ENCODE data around the gene CHD9. TPM values are rescaled to one million over a fixed set of nuclear protein-coding genes. Genes with fewer than 3 reads are reported as not detected.

CHD9 gene
- total and polyA plus RNA-seq, 9 of the 15 experiments (the other 6 are each of a cell fraction or from before 2014, with no cell fraction given), result 29.0 to 69.3 (median 40.6) TPM

- POLR2A ChIA-PET, result interaction anchor here (1.2 to 1.3 kb wide), 2 partner anchors 12 to 24 kb away, joined by 4 read pairs; no protein-coding TSS in a partner anchor
- no peak overlapping the region for H2AFZ ChIP-seq (ENCODE audit: low read depth, low read length)
- H3K4me2 ChIP-seq (ENCODE audit: insufficient read depth, low read length), result no peak overlapping the region
- H4K20me1 ChIP-seq (replicated peaks; ENCODE audit: control insufficient read depth, insufficient read depth, low read length), result no peaks in the 10 kb centered on the region
- no peaks in the 10 kb centered on the region for H3K9me3 ChIP-seq (replicated peaks; ENCODE audit: control insufficient read depth, insufficient read depth, low read depth, low read length)
- no peak overlapping the region for H3K9ac ChIP-seq (ENCODE audit: insufficient read depth in 1 of 2, low read depth in 2 of 2, low read length in 2 of 2)
- BruUV-seq (replicated peaks), result no TSS peak
- H3K9me1 ChIP-seq (ENCODE audit: control insufficient read depth, insufficient read depth, low read length), result no peaks in the 10 kb centered on the region
- DNase-seq (ENCODE audit: extremely low read depth in 1 of 4, low spot score in 3 of 4) (no peak), FAIRE-seq (no peak), ATAC-seq (no peak; the same call in 2 of the 3 replicates)
- 25% methylated on average over 1 of the region's 1 CpG for WGBS (ENCODE audit: insufficient coverage, low coverage, missing lambda C conversion rate)
- no peak overlapping the region for H3K4me3 ChIP-seq
- H3K36me3 ChIP-seq (ENCODE audit: control insufficient read depth, insufficient read depth, low read length), result no peaks in the 10 kb centered on the region; the same call in 2 of the 3 replicates
- no peak overlapping the region for H3K27ac ChIP-seq (ENCODE audit: extremely low read depth, low read depth, low read length)
- in situ Hi-C loops (cut with MboI) (no loop called here), intact Hi-C loops (cut with micrococcal nuclease) (no loop called here)
- peaks cover 29% of the 10 kb centered on the region; the same call in 2 of the 3 replicates for H3K79me2 ChIP-seq (ENCODE audit: control insufficient read depth, insufficient read depth, low read length)
- H3K4me1 ChIP-seq (replicated peaks in 1 of 2; ENCODE audit: control insufficient read depth in 2 of 2, insufficient read depth in 2 of 2, low read length in 2 of 2), result no peaks in the 10 kb centered on the region
- CTCF ChIA-PET (ENCODE audit: low intra/inter-chr PET ratio), result no interaction called here
- no peaks in the 10 kb centered on the region for H3K27me3 ChIP-seq (ENCODE audit: control insufficient read depth in 2 of 2, insufficient read depth in 2 of 2, low read length in 2 of 2)
- TF ChIP-seq ZFX (CRISPR knock-in tag; IDR thresholded peaks at IDR 0.05), result no peak
- TF ChIP-seq ELF2 (CRISPR knock-in tag; IDR thresholded peaks at IDR 0.05), result no peak
- no peak for TF ChIP-seq SRSF1 (IDR thresholded peaks at IDR 0.05; ENCODE audit: low read depth, low read length)
- no peak for TF ChIP-seq SMARCA4 (IDR thresholded peaks at IDR 0.05)
- no peak for TF ChIP-seq KDM2B (CRISPR knock-in tag; IDR thresholded peaks at IDR 0.05)
- no peak for TF ChIP-seq ZNF318 (IDR thresholded peaks at IDR 0.05; ENCODE audit: borderline replicate concordance in 1 of 2, low read depth in 1 of 2)
- no peak for TF ChIP-seq PREB (CRISPR knock-in tag; IDR thresholded peaks at IDR 0.05)
- no peak for TF ChIP-seq SRSF3 (IDR thresholded peaks at IDR 0.05; ENCODE audit: insufficient read depth, low read length)
- TF ChIP-seq HNRNPUL1 (IDR thresholded peaks at IDR 0.05; ENCODE audit: low read length), result no peak
- no peak for TF ChIP-seq STAT5B (CRISPR knock-in tag; IDR thresholded peaks at IDR 0.05)
- no peak for TF ChIP-seq HMGN3 (IDR thresholded peaks at IDR 0.05; ENCODE audit: borderline replicate concordance, extremely low read depth, insufficient read length, low read depth, low read length)
- no peak for TF ChIP-seq FOXK1 (CRISPR knock-in tag; IDR thresholded peaks at IDR 0.05; ENCODE audit: borderline replicate concordance)
- no peak for TF ChIP-seq KDM4B (IDR thresholded peaks at IDR 0.05; ENCODE audit: borderline replicate concordance in 2 of 2, low read depth in 1 of 2)
- TF ChIP-seq MTF1 (CRISPR knock-in tag; IDR thresholded peaks at IDR 0.05; ENCODE audit: borderline replicate concordance), result no peak
These were observed 136.6 kb downstream of the CHD9 start for GRCh38 chr16:53191413-53191812.
